Stimulated activated CD8-positive, alpha-beta memory T cell treated with anti-CD3 and anti-CD28 coated beads, Interleukin-2, amount 100 ng/mL, for 1 hour (primary cell): Measurements from ENCODE around the gene IL18.
"Not testable (repeated sequence)": the region's sequence is repeated elsewhere in the genome, so short reads cannot be mapped to it uniquely, and the experiment has no call there.

Experiments used
- DNase-seq, 2 donors: peaks; one replicate each; pipeline ENCODE4 v3.0.0-alpha.2; 2020; ENCODE audit warnings: low read depth in 2 of 2

Gene IL18

GRCh38 chr11:112121981-112122615, 41.8 kb downstream of the IL18 start:
- no peak for DNase-seq

DNA sequence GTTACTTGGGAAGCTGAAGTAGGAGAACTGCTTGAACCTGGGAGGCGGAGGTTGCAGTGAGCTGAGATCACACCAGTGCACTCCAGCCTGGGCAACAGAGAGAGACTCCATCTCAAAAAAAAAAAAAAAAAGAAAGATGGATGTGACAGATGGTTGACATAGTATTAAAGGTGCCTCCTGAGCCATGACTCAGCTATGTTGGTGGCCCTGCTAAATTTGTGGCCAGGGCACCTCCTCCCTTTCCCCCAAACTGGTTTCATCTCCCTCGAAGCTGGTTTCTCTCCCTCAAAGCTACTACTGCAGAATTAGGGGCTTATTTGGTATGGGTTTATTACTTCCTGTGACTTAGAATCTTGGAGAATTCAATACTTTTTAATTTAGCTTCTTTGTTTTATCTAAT, 45.7 kb downstream of the IL18 start:
- DNase-seq: no peak

GRCh38 chr11:112115386-112115785, 48.5 kb downstream of the IL18 start:
- DNase-seq: no peak

- DNase-seq: no peak
These were observed 49.4 kb downstream of the IL18 start for GRCh38 chr11:112114460-112114859.

- no peak for DNase-seq
These were observed 50.1 kb downstream of the IL18 start for GRCh38 chr11:112113539-112114457.

GRCh38 chr11:112106070-112106469, 57.8 kb downstream of the IL18 start:
- DNase-seq: no peak

GRCh38 chr11:112103446-112103845, 60.4 kb downstream of the IL18 start:
- DNase-seq: no peak

DNA sequence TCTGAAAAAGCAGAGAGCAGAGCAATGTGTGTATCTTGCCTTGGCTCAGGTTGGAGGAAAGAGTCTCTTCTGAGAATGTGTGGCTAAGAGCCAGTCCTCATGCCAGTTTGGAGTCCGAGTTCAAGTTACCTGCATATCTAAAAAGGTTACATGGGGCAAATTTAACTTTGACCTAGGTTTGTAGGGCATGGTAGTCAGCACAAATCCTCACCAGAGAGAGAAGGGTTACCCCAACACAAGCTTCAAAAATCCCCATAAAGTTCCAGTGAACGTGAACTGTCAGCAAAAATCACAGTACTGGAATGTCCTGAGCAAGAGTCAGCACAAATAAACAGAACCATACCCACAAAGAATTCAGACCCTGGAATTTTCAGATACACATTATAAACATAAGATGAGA, 63.4 kb downstream of the IL18 start:
- DNase-seq: no peak

GRCh38 chr11:112097734-112098528, 66.0 kb downstream of the IL18 start:
- DNase-seq: no peak

GRCh38 chr11:112096194-112096593, 67.7 kb downstream of the IL18 start:
- DNase-seq: no peak

DNA sequence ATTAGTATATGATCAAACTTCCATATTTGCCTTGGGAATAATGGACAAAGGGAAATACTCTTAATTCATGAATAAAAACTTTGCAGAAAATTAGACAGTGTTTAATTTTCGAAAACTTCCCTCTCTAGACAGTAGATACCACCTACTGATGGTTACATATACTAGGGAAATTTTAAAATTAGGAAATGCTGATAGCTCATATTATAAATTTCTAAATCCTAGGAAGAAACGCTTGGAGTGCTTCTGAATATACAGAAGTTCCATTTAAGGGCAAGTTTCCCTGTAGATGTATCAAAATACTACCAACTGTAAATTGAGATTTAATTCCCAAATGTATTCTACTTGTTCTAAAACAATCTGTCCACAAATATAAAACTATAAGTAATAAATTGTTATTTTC, 68.6 kb downstream of the IL18 start:
- not testable (repeated sequence) for DNase-seq
